Liver (tissue), 9 donors: ENCODE data around the gene CDKL4. TPM values are rescaled to one million over a fixed set of nuclear protein-coding genes. Genes with fewer than 3 reads are reported as not detected.

Experiments
- DNase-seq: peaks from one replicate; pipeline ENCODE4 v3.0.0-alpha.2; 2017; ENCODE audit warnings: low spot score
- H3K27ac ChIP-seq, 2 donors: one replicate each; pipeline ENCODE4 v1.7.0; 2013; ENCODE audit warnings: inconsistent platforms in 2 of 2, low read length in 2 of 2, control low read depth in 1 of 2, low read depth in 1 of 2, mild to moderate bottlenecking in 1 of 2
- H3K27me3 ChIP-seq, 4 donors: one replicate each; pipeline versions ENCODE4 v1.6.1 to v1.7.0; 2013; ENCODE audit warnings: low read length in 3 of 4, inconsistent platforms in 1 of 4, mild to moderate bottlenecking in 1 of 4, moderate library complexity in 1 of 4; ENCODE audit not compliant: control insufficient read depth in 4 of 4, insufficient read depth in 4 of 4
- H3K36me3 ChIP-seq, 4 donors: one replicate each; pipeline versions ENCODE4 v1.6.1 to v1.7.0; 2013; ENCODE audit warnings: low read length in 3 of 4, mild to moderate bottlenecking in 3 of 4, low read depth in 1 of 4, moderate library complexity in 1 of 4; ENCODE audit not compliant: control insufficient read depth in 4 of 4, insufficient read depth in 3 of 4
- H3K4me1 ChIP-seq, 4 donors: one replicate each; pipeline versions ENCODE4 v1.6.1 to v1.7.0; 2013; ENCODE audit warnings: low read length in 3 of 4, mild to moderate bottlenecking in 3 of 4, moderate library complexity in 1 of 4; ENCODE audit not compliant: control insufficient read depth in 4 of 4, insufficient read depth in 4 of 4
- H3K4me3 ChIP-seq, 3 donors: one replicate each; pipeline versions ENCODE4 v1.6.1 to v1.7.0; 2013; ENCODE audit warnings: low read length in 3 of 3, control low read depth in 1 of 3, low read depth in 1 of 3, mild to moderate bottlenecking in 1 of 3
- H3K9ac ChIP-seq, 2 donors: one replicate each; pipeline ENCODE4 v1.7.0; 2013; ENCODE audit warnings: low read length in 2 of 2, mild to moderate bottlenecking in 2 of 2, moderate library complexity in 2 of 2, control low read depth in 1 of 2, low read depth in 1 of 2
- H3K9me3 ChIP-seq, 4 donors: one replicate each; pipeline versions ENCODE4 v1.6.1 to v1.7.0; 2013; ENCODE audit warnings: low read length in 3 of 4; ENCODE audit not compliant: control insufficient read depth in 4 of 4
- ATF3 ChIP-seq: IDR thresholded peaks from 2 replicates; pipeline ENCODE4 v1.6.1; 2016; ENCODE audit warnings: antibody characterized with exemption
- CTCF ChIP-seq: fragments of 150-350 bp; IDR thresholded peaks from 2 replicates; pipeline ENCODE4 v1.5.1; 2017; ENCODE audit warnings: improper control_type of control experiment, low read depth, low read length; ENCODE audit not compliant: missing input control
- EGR1 ChIP-seq, 2 donors: IDR thresholded peaks; 2 replicates each; pipeline ENCODE4 v1.6.1; 2016 to 2018; ENCODE audit warnings: antibody characterized with exemption in 2 of 2, low read depth in 2 of 2
- FOXA1 ChIP-seq: IDR thresholded peaks from 2 replicates; pipeline ENCODE4 v1.6.1; 2016; ENCODE audit warnings: antibody characterized with exemption
- FOXA2 ChIP-seq: IDR thresholded peaks from 2 replicates; pipeline ENCODE4 v1.6.1; 2016; ENCODE audit warnings: antibody characterized with exemption
- GABPA ChIP-seq, 2 donors: IDR thresholded peaks in 1 of 2; conservative IDR thresholded peaks in 1 of 2; 2 replicates each; pipeline ENCODE4 v1.6.1; 2016; ENCODE audit warnings: antibody characterized with exemption in 2 of 2, mild to moderate bottlenecking in 1 of 2, moderate library complexity in 1 of 2
- HNF4A ChIP-seq, 2 donors: conservative IDR thresholded peaks; 2 replicates each; pipeline ENCODE4 v1.6.1; 2016; ENCODE audit warnings: antibody characterized with exemption in 2 of 2, mild to moderate bottlenecking in 2 of 2
- HNF4G ChIP-seq: IDR thresholded peaks from 2 replicates; pipeline ENCODE4 v1.6.1; 2016; ENCODE audit warnings: antibody characterized with exemption
- JUND ChIP-seq, 2 donors: IDR thresholded peaks; 2 replicates each; pipeline ENCODE4 v1.6.1; 2016; ENCODE audit warnings: antibody characterized with exemption in 2 of 2
- MAX ChIP-seq: IDR thresholded peaks from 2 replicates; pipeline ENCODE4 v1.6.1; 2016; ENCODE audit warnings: antibody characterized with exemption
- NR2F2 ChIP-seq: IDR thresholded peaks from 2 replicates; pipeline ENCODE4 v1.6.1; 2016; ENCODE audit warnings: antibody characterized with exemption
- RAD21 ChIP-seq, 2 donors: IDR thresholded peaks; 2 replicates each; pipeline ENCODE4 v1.6.1; 2016; ENCODE audit warnings: antibody characterized with exemption in 2 of 2, mild to moderate bottlenecking in 2 of 2
- REST ChIP-seq: IDR thresholded peaks from 2 replicates; pipeline ENCODE4 v1.6.1; 2016; ENCODE audit warnings: antibody characterized with exemption, mild to moderate bottlenecking
- RXRA ChIP-seq, 2 donors: IDR thresholded peaks; 2 replicates each; pipeline ENCODE4 v1.6.1; 2017 to 2018; ENCODE audit warnings: antibody characterized with exemption in 2 of 2, mild to moderate bottlenecking in 1 of 2
- SP1 ChIP-seq: IDR thresholded peaks from 2 replicates; pipeline ENCODE4 v1.6.1; 2018; ENCODE audit warnings: antibody characterized with exemption, mild to moderate bottlenecking
- TAF1 ChIP-seq: conservative IDR thresholded peaks from 2 replicates; pipeline ENCODE4 v1.6.1; 2016; ENCODE audit warnings: antibody characterized with exemption, mild to moderate bottlenecking
- YY1 ChIP-seq: IDR thresholded peaks from 2 replicates; pipeline ENCODE4 v1.6.1; 2016; ENCODE audit warnings: antibody characterized with exemption, mild to moderate bottlenecking
- ZBTB33 ChIP-seq: IDR thresholded peaks from 2 replicates; pipeline ENCODE4 v1.6.1; 2016; ENCODE audit warnings: antibody characterized with exemption
- WGBS: extraction: QIAGEN DNeasy Blood & Tissue Kit; methylation state at CpG from one replicate; pipeline ENCODE4 v1.1.7; 2013; 5-methylcytosine and 5-hydroxymethylcytosine counted together
- polyA plus RNA-seq, 2 donors: library from polyadenylated mRNA; stranded (reverse) in 1 of 2; unstranded in 1 of 2; fragments of 200-250 nt in 1 of 2; fragments of >200 nt in 1 of 2; fragmentation: Nextera tagmentation in 1 of 2; extraction: Ambion mirVana in 1 of 2; gene quantifications; one replicate each; pipeline versions ENCODE4 v1.2.1 to v1.2.3, GENCODE V29; 2013 to 2015
- total RNA-seq, 2 donors: library from RNA; depleted of rRNA; stranded (reverse); fragments of >200 nt; gene quantifications; one replicate each; pipeline ENCODE4 v1.2.3, GENCODE V29; 2014
- donor health status: healthy.
- donor health status: healthy.
- donor health status: healthy.
- donor health status: healthy.
- donor health status: healthy.

The CDKL4 gene
- total and polyA plus RNA-seq, 4 donors: 0.25 to 1.1 TPM; not detected in 2

GRCh38 chr2:39160982-39161381, 82.8 kb downstream of the CDKL4 start:
- peaks cover 0 to 1% (median 0%) of the 10 kb centered on the region in 4 donors for H3K4me1 ChIP-seq
- H3K9me3 ChIP-seq: no peaks in the 10 kb centered on the region
- no peak for DNase-seq
- no peaks in the 10 kb centered on the region for H3K36me3 ChIP-seq
- H3K27me3 ChIP-seq: no peaks in the 10 kb centered on the region
- no peak overlapping the region for H3K9ac ChIP-seq
- 82% methylated on average over 3 of the region's 3 CpGs for WGBS
- H3K27ac ChIP-seq: no peak overlapping the region
- H3K4me3 ChIP-seq: no peak overlapping the region
- TF ChIP-seq EGR1 (IDR thresholded peaks at IDR 0.05; ENCODE audit: low read depth in 2 of 2): no peak
- no peak for TF ChIP-seq HNF4A (conservative IDR thresholded peaks at IDR 0.05)
- no peak for TF ChIP-seq MAX
- TF ChIP-seq JUND (IDR thresholded peaks at IDR 0.05): no peak
- TF ChIP-seq REST: no peak
- no peak for TF ChIP-seq SP1
- no peak for TF ChIP-seq FOXA2
- TF ChIP-seq GABPA (IDR thresholded peaks at IDR 0.05 in 1 of 2, conservative IDR thresholded peaks at IDR 0.05 in 1 of 2): no peak
- TF ChIP-seq CTCF: no peak
- TF ChIP-seq TAF1: no peak
- no peak for TF ChIP-seq HNF4G
- no peak for TF ChIP-seq YY1
- TF ChIP-seq ZBTB33: no peak
- no peak for TF ChIP-seq RXRA (IDR thresholded peaks at IDR 0.05)
- no peak for TF ChIP-seq FOXA1
- TF ChIP-seq NR2F2: no peak
- no peak for TF ChIP-seq RAD21 (IDR thresholded peaks at IDR 0.05)
- TF ChIP-seq ATF3: no peak
